Esophagus squamous epithelium (tissue), 5 donors: ENCODE measurements around the gene KRT84. TPM values are rescaled to one million over a fixed set of nuclear protein-coding genes. Genes with fewer than 3 reads are reported as not detected.
"Not testable (repeated sequence)": the region's sequence is repeated elsewhere in the genome, so short reads cannot be mapped to it uniquely, and the experiment has no call there.

ENCODE experiments used
- DNase-seq: peaks from one replicate; lab custom pipeline; 2025; lab: John Stamatoyannopoulos, UW
- H3K27ac ChIP-seq, 4 donors: fragments of 200-600 bp; sonication (generic); one replicate each; pipeline ENCODE4 v1.5.1; 2016 to 2019; ENCODE audit warnings: mild to moderate bottlenecking in 1 of 4
- H3K27me3 ChIP-seq, 4 donors: fragments of 200-600 bp; sonication (generic); 1 replicate in 3 of 4; 2 replicates in 1 of 4; pipeline versions ENCODE4 v1.5.1 to v1.6.0; 2017 to 2021; ENCODE audit warnings: antibody characterized with exemption in 1 of 4
- H3K36me3 ChIP-seq, 3 donors: fragments of 200-600 bp; sonication (generic); one replicate each; pipeline ENCODE4 v1.5.1; 2016 to 2019
- H3K4me1 ChIP-seq, 3 donors: fragments of 200-600 bp; sonication (generic); one replicate each; pipeline ENCODE4 v1.5.1; 2017 to 2019
- H3K4me3 ChIP-seq, 4 donors: fragments of 200-600 bp; sonication (generic); 1 replicate in 3 of 4; 2 replicates in 1 of 4; pipeline ENCODE4 v1.5.1; 2016 to 2019; ENCODE audit warnings: mild to moderate bottlenecking in 2 of 4, moderate library complexity in 1 of 4
- H3K9me3 ChIP-seq, 3 donors: fragments of 200-600 bp; sonication (generic); one replicate each; pipeline ENCODE4 v1.5.1; 2016 to 2019
- CTCF ChIP-seq, 6 experiments: fragments of 450-650 bp in 4 of 6; fragments of 200-600 bp in 2 of 6; sonication (generic) in 2 of 6; IDR thresholded peaks; one replicate each; pipeline ENCODE4 v1.5.1; 2016 to 2019; ENCODE audit warnings: antibody characterized with exemption in 6 of 6, mild to moderate bottlenecking in 4 of 6, moderate library complexity in 4 of 6
- POLR2A ChIP-seq, 4 donors: fragments of 450-650 bp; IDR thresholded peaks; one replicate each; pipeline ENCODE4 v1.6.1; 2017; ENCODE audit warnings: antibody characterized with exemption in 4 of 4, mild to moderate bottlenecking in 4 of 4, moderate library complexity in 3 of 4
- WGBS, 2 donors: methylation state at CpG; one replicate each; pipeline ENCODE4 v1.1.5; 2018; 5-methylcytosine and 5-hydroxymethylcytosine counted together
- intact Hi-C: fragments of 100-400 bp; cut with DNase I; formaldehyde crosslinking; loops from one replicate; pipeline ENCODE4 v1.15.0; 2022
- total RNA-seq, 4 donors: library from RNA; depleted of rRNA; stranded (reverse); fragments of >200 nt; gene quantifications; one replicate each; pipeline ENCODE4 v1.1.0, GENCODE V29; 2016
- donor health status: DM: yes; HTN: yes; CAD: no.

The KRT84 gene
- total RNA-seq, 4 donors from 2014 or later = 0.30 TPM; not detected in 3

- H3K4me3 ChIP-seq = no peak overlapping the region
- intact Hi-C loops = no loop called here
- no peaks in the 10 kb centered on the region for H3K9me3 ChIP-seq
- peaks cover 4 to 36% (median 14%) of the 10 kb centered on the region in 3 donors for H3K4me1 ChIP-seq
- TF ChIP-seq POLR2A (IDR thresholded peaks at IDR 0.05) (no peak), CTCF (IDR thresholded peaks at IDR 0.05) (no peak)
- H3K36me3 ChIP-seq = no peaks in the 10 kb centered on the region
- 34 to 57% methylated on average over 4 of the region's 4 CpGs for WGBS, 2 donors
- peaks cover 0 to 5% (median 0%) of the 10 kb centered on the region in 4 donors for H3K27me3 ChIP-seq
- DNase-seq = no peak
- H3K27ac ChIP-seq = no peak overlapping the region
These were observed 27.8 kb upstream of the KRT84 start for GRCh38 chr12:52413202-52413601.

- Histone ChIP-seq H3K9me3 (no peaks in the 10 kb centered on the region), H3K4me1 (peaks cover 4 to 29% (median 9%) of the 10 kb centered on the region in 3 donors), H3K4me3 (no peak overlapping the region), H3K36me3 (no peaks in the 10 kb centered on the region), H3K27ac (no peak overlapping the region), H3K27me3 (peaks cover 0 to 13% (median 0%) of the 10 kb centered on the region in 4 donors)
- 79 to 85% methylated on average over 6 to 10 of the region's 10 CpGs for WGBS, 2 donors
- intact Hi-C loops = no loop called here
- DNase-seq = no peak
- TF ChIP-seq POLR2A (IDR thresholded peaks at IDR 0.05) = no peak
These were observed 26.4 kb upstream of the KRT84 start for GRCh38 chr12:52411815-52412214.

GRCh38 chr12:52410589-52411248, 25.3 kb upstream of the KRT84 start:
- DNase-seq, H3K9me3 ChIP-seq, H3K36me3 ChIP-seq, H3K27ac ChIP-seq, intact Hi-C loops, H3K4me3 ChIP-seq: not testable (repeated sequence)
- Histone ChIP-seq H3K4me1 (peaks cover 0 to 22% (median 3%) of the 10 kb centered on the region in 3 donors), H3K27me3 (peaks cover 0 to 13% (median 0%) of the 10 kb centered on the region in 4 donors)
- no CpG with 5 or more reads among the region's 1 CpG for WGBS, 2 donors

GRCh38 chr12:52407918-52408317, 22.5 kb upstream of the KRT84 start:
- Histone ChIP-seq H3K27ac (no peak overlapping the region), H3K4me1 (peaks cover 0 to 12% (median 0%) of the 10 kb centered on the region in 3 donors), H3K9me3 (no peaks in the 10 kb centered on the region), H3K4me3 (no peak overlapping the region), H3K36me3 (no peaks in the 10 kb centered on the region), H3K27me3 (peaks cover 0 to 13% (median 0%) of the 10 kb centered on the region in 4 donors)
- TF ChIP-seq CTCF (IDR thresholded peaks at IDR 0.05) = no peak
- no peak for TF ChIP-seq POLR2A (IDR thresholded peaks at IDR 0.05)
- intact Hi-C loops = no loop called here
- WGBS, 2 donors = 80 to 91% methylated on average over 4 to 5 of the region's 5 CpGs
- no peak for DNase-seq

GRCh38 chr12:52405922-52406385, 20.5 kb upstream of the KRT84 start, which contains the start of gene KRT82:
Gene KRT82 (minus strand): TSS chr12:52406335. CDS start chr12:52406277, 58 bp downstream.
- Histone ChIP-seq H3K27me3 (peaks cover 0 to 17% (median 0%) of the 10 kb centered on the region in 4 donors), H3K27ac (no peak within 1 kb of the TSS), H3K4me3 (no peak within 1 kb of the TSS), H3K9me3 (no peaks in the 10 kb centered on the region), H3K36me3 (no peaks in the 10 kb centered on the region), H3K4me1 (peaks cover 0 to 3% (median 0%) of the 10 kb centered on the region in 3 donors)
- intact Hi-C loops = no loop called here
- WGBS, 2 donors = 83 to 86% methylated on average over 4 to 5 of the region's 14 CpGs
- TF ChIP-seq CTCF (IDR thresholded peaks at IDR 0.05) = no peak
- DNase-seq = no peak

- 68 to 72% methylated on average over 3 of the region's 3 CpGs for WGBS, 2 donors
These were observed 19.5 kb upstream of the KRT84 start for GRCh38 chr12:52404951-52405350.

More at GRCh38 chr12:52404951-52405350, 19.5 kb upstream of the KRT84 start:
- intact Hi-C loops = no loop called here
- no peaks in the 10 kb centered on the region for H3K4me1 ChIP-seq
- TF ChIP-seq POLR2A (IDR thresholded peaks at IDR 0.05) = no peak
- TF ChIP-seq CTCF (IDR thresholded peaks at IDR 0.05) = no peak
- no peak for DNase-seq
- no peak overlapping the region for H3K4me3 ChIP-seq
- no peaks in the 10 kb centered on the region for H3K9me3 ChIP-seq
- H3K27ac ChIP-seq = no peak overlapping the region
- H3K27me3 ChIP-seq = peaks cover 0 to 20% (median 0%) of the 10 kb centered on the region in 4 donors
- no peaks in the 10 kb centered on the region for H3K36me3 ChIP-seq
